Endodermal cell (in vitro differentiated cells): ENCODE results near the gene PTPRM. TPM values are rescaled to one million over a fixed set of nuclear protein-coding genes. Genes with fewer than 3 reads are reported as not detected.

Source experiments
- DNase-seq: peaks from one replicate; pipeline ENCODE4 v3.0.0-alpha.2; 2017
- H3K27ac ChIP-seq: 2 replicates; pipeline ENCODE4 v1.5.1; 2013; ENCODE audit warnings: mild to moderate bottlenecking, low read depth, low read length, moderate library complexity
- H3K27me3 ChIP-seq: 2 replicates; pipeline ENCODE4 v1.6.1; 2013; ENCODE audit warnings: mild to moderate bottlenecking, low read length, moderate library complexity; ENCODE audit not compliant: insufficient read depth, control insufficient read depth, poor library complexity, severe bottlenecking
- H3K36me3 ChIP-seq: 2 replicates; pipeline ENCODE4 v1.7.0; 2013; ENCODE audit warnings: mild to moderate bottlenecking, low read length, moderate library complexity; ENCODE audit not compliant: control insufficient read depth, insufficient read depth
- H3K4me1 ChIP-seq: one replicate; pipeline ENCODE4 v1.7.0; 2013; ENCODE audit warnings: low read length; ENCODE audit not compliant: control insufficient read depth, insufficient read depth
- H3K4me3 ChIP-seq: 2 replicates; pipeline ENCODE4 v1.5.1; 2013; ENCODE audit warnings: mild to moderate bottlenecking, low read length, moderate library complexity
- H3K9ac ChIP-seq: 2 replicates; pipeline ENCODE4 v1.6.1; 2013; ENCODE audit warnings: mild to moderate bottlenecking, low read length, moderate library complexity; ENCODE audit not compliant: poor library complexity, severe bottlenecking; ENCODE audit errors: extremely low read depth
- H3K9me3 ChIP-seq: 2 replicates; pipeline ENCODE4 v1.6.1; 2013; ENCODE audit warnings: mild to moderate bottlenecking, low read length, moderate library complexity; ENCODE audit not compliant: control insufficient read depth
- H3K27ac Mint-ChIP-seq: 2 replicates; pipeline ENCODE4 v1.8.0; 2020; ENCODE audit warnings: mixed read lengths
- H3K27me3 Mint-ChIP-seq: 2 replicates; pipeline ENCODE4 v1.8.0; 2021; ENCODE audit warnings: mild to moderate bottlenecking, mixed read lengths; ENCODE audit not compliant: insufficient read depth
- H3K36me3 Mint-ChIP-seq: 2 replicates; pipeline ENCODE4 v1.8.0; 2020; ENCODE audit warnings: low read depth, mixed read lengths
- H3K4me1 Mint-ChIP-seq: 2 replicates; pipeline ENCODE4 v1.8.0; 2020; ENCODE audit warnings: mixed read lengths
- H3K4me3 Mint-ChIP-seq: 2 replicates; pipeline ENCODE4 v1.8.0; 2020; ENCODE audit warnings: mild to moderate bottlenecking, moderate library complexity, mixed read lengths
- H3K9me3 Mint-ChIP-seq: 2 replicates; pipeline ENCODE4 v1.8.0; 2020; ENCODE audit warnings: mild to moderate bottlenecking, mixed read lengths
- WGBS, 2 experiments: methylation state at CpG; one replicate each; pipeline versions ENCODE4 v1.1.5 to v1.1.7; 2013; ENCODE audit warnings: missing lambda C conversion rate in 2 of 2, mixed read lengths in 1 of 2; ENCODE audit not compliant: insufficient coverage in 1 of 2, insufficient read length in 1 of 2; 5-methylcytosine and 5-hydroxymethylcytosine counted together
- total RNA-seq, 2 donors: library from RNA; stranded (reverse); fragmentation: NEBNext Ultra II Directional in 1 of 2; extraction: Animal tissue kit (Norgen Biotek cat#: 25700) in 1 of 2; gene quantifications; 2 replicates in 1 of 2; 3 replicates in 1 of 2; pipeline ENCODE4 v1.2.1, GENCODE V29; 2021
- TF ChIP-seq, protein P1 (sequence below): fragments of 200-600 bp; sonication (generic); conservative IDR thresholded peaks from 2 replicates; pipeline ENCODE4 v1.5.0; 2021; ENCODE audit warnings: antibody characterized with exemption, mild to moderate bottlenecking

Gene PTPRM
- total RNA-seq, 2 donors from 2014 or later: 47.2 to 57.6 TPM

- DNase-seq: no peak
- H3K4me1 Mint-ChIP-seq: peaks cover 17% of the 10 kb centered on the region
- peaks cover 9% of the 10 kb centered on the region for H3K4me1 ChIP-seq
- H3K36me3 ChIP-seq: peaks cover 5% of the 10 kb centered on the region
- H3K27me3 ChIP-seq: no peaks in the 10 kb centered on the region
- H3K27ac Mint-ChIP-seq: no peak overlapping the region
- H3K36me3 Mint-ChIP-seq: peaks cover 17% of the 10 kb centered on the region
- peaks cover 4% of the 10 kb centered on the region for H3K27me3 Mint-ChIP-seq
- TF ChIP-seq, protein P1, sequence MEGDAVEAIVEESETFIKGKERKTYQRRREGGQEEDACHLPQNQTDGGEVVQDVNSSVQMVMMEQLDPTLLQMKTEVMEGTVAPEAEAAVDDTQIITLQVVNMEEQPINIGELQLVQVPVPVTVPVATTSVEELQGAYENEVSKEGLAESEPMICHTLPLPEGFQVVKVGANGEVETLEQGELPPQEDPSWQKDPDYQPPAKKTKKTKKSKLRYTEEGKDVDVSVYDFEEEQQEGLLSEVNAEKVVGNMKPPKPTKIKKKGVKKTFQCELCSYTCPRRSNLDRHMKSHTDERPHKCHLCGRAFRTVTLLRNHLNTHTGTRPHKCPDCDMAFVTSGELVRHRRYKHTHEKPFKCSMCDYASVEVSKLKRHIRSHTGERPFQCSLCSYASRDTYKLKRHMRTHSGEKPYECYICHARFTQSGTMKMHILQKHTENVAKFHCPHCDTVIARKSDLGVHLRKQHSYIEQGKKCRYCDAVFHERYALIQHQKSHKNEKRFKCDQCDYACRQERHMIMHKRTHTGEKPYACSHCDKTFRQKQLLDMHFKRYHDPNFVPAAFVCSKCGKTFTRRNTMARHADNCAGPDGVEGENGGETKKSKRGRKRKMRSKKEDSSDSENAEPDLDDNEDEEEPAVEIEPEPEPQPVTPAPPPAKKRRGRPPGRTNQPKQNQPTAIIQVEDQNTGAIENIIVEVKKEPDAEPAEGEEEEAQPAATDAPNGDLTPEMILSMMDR: no peak
- H3K9me3 Mint-ChIP-seq: no peaks in the 10 kb centered on the region
- H3K9ac ChIP-seq: no peak overlapping the region
- H3K4me3 ChIP-seq: no peak overlapping the region
- H3K9me3 ChIP-seq: peaks cover 13% of the 10 kb centered on the region
- no peak overlapping the region for H3K27ac ChIP-seq
- no peak overlapping the region for H3K4me3 Mint-ChIP-seq
These were observed 740.8 kb downstream of the PTPRM start for GRCh38 chr18:8307960-8308359.

DNA sequence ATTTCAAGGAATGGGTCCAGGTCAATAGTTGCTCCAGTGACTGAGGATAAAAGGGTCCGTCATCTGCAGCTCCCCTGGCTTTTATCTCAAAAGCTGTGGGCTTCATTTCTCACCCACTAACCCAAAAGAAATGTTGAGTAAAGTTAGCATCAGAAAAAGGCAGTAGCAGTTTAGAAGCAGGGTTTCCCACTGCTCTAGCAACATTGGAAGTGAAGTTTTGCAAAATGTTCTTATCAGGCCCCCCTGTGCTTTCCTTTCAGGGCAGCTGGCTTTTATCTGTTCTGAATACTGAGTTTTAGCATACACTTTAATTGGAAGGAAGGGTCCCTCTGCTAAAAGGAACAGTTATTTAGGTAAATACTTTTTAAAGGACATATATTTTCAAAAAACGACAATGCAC is 745.9 kb downstream of the PTPRM start:
- no peak overlapping the region for H3K27ac Mint-ChIP-seq

DNA sequence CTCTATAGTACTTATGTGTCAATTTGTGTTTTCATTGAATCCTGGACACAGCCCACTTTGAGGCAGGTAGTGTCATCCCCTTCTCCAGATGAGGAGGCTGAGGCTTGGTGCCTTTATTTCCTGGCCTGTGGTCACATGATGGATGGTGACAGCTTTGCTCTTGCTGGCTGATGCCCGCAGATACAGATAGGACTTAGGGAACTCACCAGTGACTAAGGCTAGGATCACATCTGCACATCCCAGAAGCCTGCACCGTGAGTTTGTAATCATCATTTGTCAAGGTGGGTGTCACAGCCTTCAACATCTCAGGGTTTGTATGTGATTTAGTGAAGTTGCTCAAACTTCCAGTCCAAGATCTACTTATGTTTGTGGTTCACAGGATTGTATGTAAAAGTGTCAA is 747.0 kb downstream of the PTPRM start:
- Histone ChIP-seq H3K27me3 (no peaks in the 10 kb centered on the region), H3K36me3 (peaks cover 24% of the 10 kb centered on the region), H3K9me3 (no peaks in the 10 kb centered on the region), H3K9ac (no peak overlapping the region), H3K27ac (no peak overlapping the region), H3K4me1 (peaks cover 9% of the 10 kb centered on the region), H3K4me3 (no peak overlapping the region)
- H3K27me3 Mint-ChIP-seq: peaks cover 4% of the 10 kb centered on the region
- H3K4me3 Mint-ChIP-seq: no peak overlapping the region
- H3K27ac Mint-ChIP-seq: no peak overlapping the region
- H3K9me3 Mint-ChIP-seq: no peaks in the 10 kb centered on the region
- DNase-seq: no peak
- WGBS, 2 experiments: 80 to 93% methylated on average over 2 of the region's 2 CpGs
- TF ChIP-seq, protein P1: no peak
- H3K36me3 Mint-ChIP-seq: peaks cover 6% of the 10 kb centered on the region
- H3K4me1 Mint-ChIP-seq: peaks cover 24% of the 10 kb centered on the region

More for the DNA sequence above, 745.9 kb downstream of the PTPRM start:
- Histone ChIP-seq H3K9me3 (peaks cover 1% of the 10 kb centered on the region), H3K9ac (no peak overlapping the region), H3K36me3 (peaks cover 20% of the 10 kb centered on the region), H3K4me3 (no peak overlapping the region), H3K27me3 (no peaks in the 10 kb centered on the region), H3K4me1 (peaks cover 9% of the 10 kb centered on the region), H3K27ac (no peak overlapping the region)
- H3K36me3 Mint-ChIP-seq: peaks cover 7% of the 10 kb centered on the region
- H3K27me3 Mint-ChIP-seq: peaks cover 4% of the 10 kb centered on the region
- no peak for DNase-seq
- TF ChIP-seq, protein P1: no peak
- no peak overlapping the region for H3K4me3 Mint-ChIP-seq
- 29% methylated on average over 2 of the region's 2 CpGs; no CpG with 5 or more reads in 1 of the 2 experiments for WGBS, 2 experiments
- H3K9me3 Mint-ChIP-seq: no peaks in the 10 kb centered on the region
- H3K4me1 Mint-ChIP-seq: peaks cover 24% of the 10 kb centered on the region
